Activated naive CD4-positive, alpha-beta T cell treated with anti-CD3 and anti-CD28 coated beads, Interleukin-2, amount 10 ng/mL, durations not matched to agents 7 days and 5 days (primary cell): Measurements from ENCODE around the gene STPG3.
A peak's percentile ranks its signal among the peaks of the same experiment; 100 is the strongest.

ENCODE experiments used
- CTCF ChIA-PET: fragments of 350-600 bp; sonication (Branson Sonifier 250); formaldehyde crosslinking; loops from one replicate; lab custom pipeline; 2021; ENCODE audit warnings: antibody characterized with exemption; lab: Charles Lee
- DNase-seq: peaks from one replicate; pipeline ENCODE4 v3.0.0-alpha.2; 2020
- H3K27ac Mint-ChIP-seq: one replicate; pipeline ENCODE4 v1.8.0; 2021; ENCODE audit warnings: mild to moderate bottlenecking, moderate library complexity, mixed read lengths
- H3K27me3 Mint-ChIP-seq: one replicate; pipeline ENCODE4 v1.8.0; 2021; ENCODE audit warnings: mild to moderate bottlenecking, mixed read lengths
- H3K36me3 Mint-ChIP-seq: one replicate; pipeline ENCODE4 v1.8.0; 2021; ENCODE audit warnings: mixed read lengths
- H3K4me1 Mint-ChIP-seq: one replicate; pipeline ENCODE4 v1.8.0; 2021; ENCODE audit warnings: mixed read lengths
- H3K4me3 Mint-ChIP-seq: one replicate; pipeline ENCODE4 v1.8.0; 2021; ENCODE audit warnings: mild to moderate bottlenecking, moderate library complexity, mixed read lengths
- H3K9me3 Mint-ChIP-seq: one replicate; pipeline ENCODE4 v1.8.0; 2021; ENCODE audit warnings: mixed read lengths

Gene STPG3

GRCh38 chr9:137225699-137226331 is 25.3 kb upstream of the STPG3 start:
- Mint-ChIP-seq H3K36me3 (no peaks in the 10 kb centered on the region), H3K27ac (no peak overlapping the region), H3K9me3 (no peaks in the 10 kb centered on the region), H3K4me1 (peaks cover 25% of the 10 kb centered on the region), H3K27me3 (peaks cover 20% of the 10 kb centered on the region), H3K4me3 (peak overlapping the region; percentile 7)
- CTCF ChIA-PET = interaction anchor here (0.7 to 6.1 kb wide), 16 partner anchors 11 to 197 kb away, joined by 3 to 45 read pairs (median 4); partner anchors contain the start of genes ANAPC2, SSNA1, TPRN and TUBB4B
- no peak for DNase-seq

- DNase-seq = no peak
- Mint-ChIP-seq H3K27ac (peak overlapping the region; percentile 45), H3K4me1 (peaks cover 25% of the 10 kb centered on the region), H3K36me3 (no peaks in the 10 kb centered on the region), H3K9me3 (no peaks in the 10 kb centered on the region), H3K4me3 (no peak overlapping the region), H3K27me3 (peaks cover 20% of the 10 kb centered on the region)
- CTCF ChIA-PET = interaction anchor here (0.9 to 6.1 kb wide), 16 partner anchors 10 to 180 kb away, joined by 3 to 45 read pairs (median 4); partner anchors contain the start of genes ANAPC2, NPDC1, SSNA1 and TPRN
Measured at GRCh38 chr9:137226338-137227053, 24.6 kb upstream of the STPG3 start.

GRCh38 chr9:137227054-137227852 is 23.8 kb upstream of the STPG3 start, which contains the start of gene RNF224:
Gene RNF224 (plus strand): TSS chr9:137227502. CDS start chr9:137228336, 834 bp downstream.
- Mint-ChIP-seq H3K36me3 (no peaks in the 10 kb centered on the region), H3K4me1 (peaks cover 25% of the 10 kb centered on the region), H3K27ac (peak within 1 kb of the TSS; percentile 45), H3K9me3 (no peaks in the 10 kb centered on the region), H3K4me3 (no peak within 1 kb of the TSS), H3K27me3 (peaks cover 27% of the 10 kb centered on the region)
- peak; percentile 90 for DNase-seq
- CTCF ChIA-PET = interaction anchor here (1.0 to 6.1 kb wide), 14 partner anchors 10 to 181 kb away, joined by 3 to 45 read pairs (median 6); partner anchors contain the start of genes ANAPC2, NPDC1, SSNA1 and TPRN

DNA sequence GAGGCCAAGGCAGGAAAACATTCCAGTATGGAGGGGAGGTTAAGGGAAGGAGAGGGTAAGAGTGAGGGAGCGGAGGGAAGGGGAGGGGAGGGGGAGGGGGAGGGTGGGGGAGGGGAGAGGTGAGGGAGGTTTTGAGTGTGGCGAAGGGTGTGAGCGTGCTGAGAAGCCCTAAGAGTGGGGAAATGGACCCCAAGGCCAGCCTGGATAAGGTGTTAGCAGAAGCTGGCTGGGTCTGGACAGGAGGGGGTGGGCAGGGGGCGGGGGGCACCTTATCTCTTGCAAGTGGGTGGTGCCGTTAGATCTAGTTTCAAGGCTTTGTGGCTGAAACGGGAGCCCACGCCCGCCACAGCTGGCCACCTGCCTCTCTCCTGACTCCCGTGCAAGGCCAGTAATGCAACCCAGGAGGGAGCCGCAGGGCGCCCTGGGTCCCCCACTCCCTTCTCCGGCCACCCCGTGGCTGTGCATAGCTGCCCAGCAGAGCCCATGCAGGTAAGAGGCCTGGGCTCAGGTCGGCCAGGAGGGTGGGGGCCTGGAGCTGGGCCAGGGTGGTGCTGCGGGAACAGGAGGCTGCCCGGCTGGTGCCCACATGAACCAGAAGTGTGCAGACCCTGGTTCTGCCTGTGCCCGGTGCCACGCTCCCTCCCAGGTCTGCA is 23.1 kb upstream of the STPG3 start:
- CTCF ChIA-PET = interaction anchor here (1.1 to 6.1 kb wide), 9 partner anchors 9 to 181 kb away, joined by 4 to 45 read pairs (median 10); partner anchors contain the start of genes ANAPC2, NPDC1, SSNA1 and TUBB4B
- no peak overlapping the region for H3K27ac Mint-ChIP-seq

DNA sequence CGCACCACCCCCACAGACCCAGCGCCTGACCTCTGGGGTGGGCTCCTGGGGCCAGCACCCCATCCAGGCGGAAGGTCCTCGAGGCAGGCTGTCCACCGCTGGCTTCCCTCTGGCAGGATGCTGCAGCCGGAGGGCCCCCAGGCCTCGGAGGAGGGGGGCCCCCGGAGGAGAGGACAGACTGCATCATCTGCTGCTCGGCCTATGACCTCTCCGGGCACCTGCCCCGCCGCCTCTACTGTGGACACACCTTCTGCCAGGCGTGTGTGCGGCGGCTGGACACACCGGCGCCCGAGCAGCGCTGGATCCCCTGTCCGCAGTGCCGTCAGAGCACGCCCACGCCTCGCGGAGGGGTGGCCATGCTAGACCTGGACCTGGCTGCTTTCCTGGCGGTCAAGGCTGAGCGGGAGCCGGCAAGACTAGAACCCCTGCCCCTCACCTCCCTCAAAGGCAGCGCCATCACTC is 22.5 kb upstream of the STPG3 start:
- peaks cover 20% of the 10 kb centered on the region for H3K4me1 Mint-ChIP-seq
- H3K4me3 Mint-ChIP-seq = no peak overlapping the region
- CTCF ChIA-PET = interaction anchor here (2.2 to 6.1 kb wide), 3 partner anchors 8 to 133 kb away, joined by 10 to 45 read pairs (median 21); partner anchors contain the start of genes ANAPC2 and SSNA1
- H3K27ac Mint-ChIP-seq = no peak overlapping the region
- peaks cover 28% of the 10 kb centered on the region for H3K27me3 Mint-ChIP-seq
- DNase-seq = no peak
- no peaks in the 10 kb centered on the region for H3K36me3 Mint-ChIP-seq
- H3K9me3 Mint-ChIP-seq = no peaks in the 10 kb centered on the region

More for the DNA sequence above, 23.1 kb upstream of the STPG3 start:
- DNase-seq = no peak
- Mint-ChIP-seq H3K27me3 (peaks cover 28% of the 10 kb centered on the region), H3K9me3 (no peaks in the 10 kb centered on the region), H3K36me3 (no peaks in the 10 kb centered on the region), H3K4me3 (no peak overlapping the region), H3K4me1 (peaks cover 23% of the 10 kb centered on the region)

DNA sequence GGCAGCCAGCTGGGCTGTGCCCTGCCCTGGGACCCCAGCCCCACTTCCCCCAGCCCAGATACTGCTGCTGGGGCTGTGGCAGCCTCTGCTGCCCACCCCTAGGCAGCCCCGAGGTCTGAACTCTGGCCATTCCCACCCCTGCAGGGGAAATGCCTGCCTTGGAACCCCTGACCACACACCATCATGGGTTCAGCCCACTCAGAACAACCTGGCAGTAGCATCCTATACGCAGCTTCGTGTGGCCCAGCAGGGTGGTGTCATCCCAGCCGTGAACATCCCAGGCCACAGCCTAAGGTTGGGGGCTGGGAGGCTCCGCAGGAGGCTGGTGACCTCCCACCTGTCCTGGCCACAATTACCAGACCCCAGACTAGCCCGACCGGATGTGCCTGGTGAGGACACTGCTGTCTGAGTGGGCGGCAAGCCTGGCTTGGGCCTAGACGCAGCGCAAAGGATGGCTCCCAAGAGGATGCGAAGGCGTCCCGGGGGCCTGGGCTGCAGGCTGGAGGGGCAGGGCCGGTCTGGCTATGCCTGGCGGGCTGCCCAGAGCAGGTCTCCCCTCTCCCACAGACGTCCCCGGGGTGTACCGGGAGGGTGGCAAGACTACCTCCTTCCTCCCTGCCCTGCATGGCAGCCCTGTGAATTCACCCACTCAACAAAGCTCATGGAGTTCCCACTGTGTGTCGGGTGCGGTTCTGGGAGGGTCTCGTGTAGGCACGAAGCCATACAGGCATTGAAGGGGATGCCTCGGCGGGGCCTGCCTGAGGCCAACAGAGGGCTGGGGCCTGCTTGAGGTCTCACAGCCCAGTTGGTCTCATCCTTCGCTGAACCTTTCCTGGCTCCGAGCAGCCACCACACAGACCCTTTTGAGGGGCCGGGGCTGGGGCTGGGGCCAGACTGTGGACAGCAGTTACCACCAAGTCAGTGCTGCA is 21.9 kb upstream of the STPG3 start:
- H3K27ac Mint-ChIP-seq = no peak overlapping the region
- no peak overlapping the region for H3K4me3 Mint-ChIP-seq
- no peak for DNase-seq
- peaks cover 28% of the 10 kb centered on the region for H3K27me3 Mint-ChIP-seq
- no peaks in the 10 kb centered on the region for H3K36me3 Mint-ChIP-seq
- CTCF ChIA-PET = interaction anchor here (0.6 to 0.8 kb wide), 2 partner anchors 100 to 168 kb away, joined by 3 read pairs; no protein-coding TSS in a partner anchor
- H3K4me1 Mint-ChIP-seq = peaks cover 16% of the 10 kb centered on the region
- H3K9me3 Mint-ChIP-seq = no peaks in the 10 kb centered on the region

DNA sequence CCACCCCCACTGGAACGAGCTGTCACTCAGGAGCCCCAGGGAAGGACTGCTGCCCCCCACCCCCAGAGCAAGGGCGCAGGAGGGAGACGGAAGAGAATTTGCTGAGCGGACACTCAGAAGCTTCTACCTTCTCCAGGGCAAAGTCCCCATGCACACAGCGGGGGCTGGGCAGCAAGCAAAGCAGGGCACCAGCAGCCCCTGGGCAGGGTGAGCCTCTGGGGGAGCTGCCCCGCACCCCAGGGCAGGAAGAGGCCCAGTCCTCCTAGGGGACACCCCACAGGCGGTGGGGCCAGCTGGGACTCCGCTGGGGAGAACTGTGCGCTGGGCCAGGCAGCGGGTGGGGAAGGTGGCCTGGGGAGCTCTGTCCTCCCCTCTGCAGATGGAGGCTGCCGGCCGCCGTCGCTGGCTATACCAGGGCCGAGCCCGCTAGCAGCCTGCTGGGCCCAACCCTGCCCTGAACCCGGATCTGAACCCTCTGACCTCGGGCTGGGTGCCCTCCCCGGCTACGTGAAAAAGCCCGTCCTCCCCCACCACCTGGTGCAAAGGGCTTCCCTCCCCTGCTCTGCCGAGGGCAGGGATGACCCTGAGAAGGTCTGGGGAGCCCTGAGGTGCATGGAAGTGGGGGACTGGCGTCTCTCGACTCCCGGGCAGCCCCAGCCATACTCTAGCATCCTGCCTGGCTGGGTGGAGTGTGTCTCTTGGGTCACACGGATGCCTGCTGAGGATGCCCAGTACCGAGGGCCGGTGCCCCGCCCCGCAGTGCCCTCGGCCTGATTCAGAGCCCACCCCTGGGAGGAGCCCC is 21.0 kb upstream of the STPG3 start:
- Mint-ChIP-seq H3K36me3 (no peaks in the 10 kb centered on the region), H3K27ac (no peak overlapping the region), H3K4me3 (no peak overlapping the region), H3K9me3 (no peaks in the 10 kb centered on the region), H3K4me1 (peaks cover 12% of the 10 kb centered on the region), H3K27me3 (peaks cover 34% of the 10 kb centered on the region)
- DNase-seq = no peak
- CTCF ChIA-PET = interaction anchor here (0.6 to 0.8 kb wide), 3 partner anchors 39 to 169 kb away, joined by 3 read pairs; no protein-coding TSS in a partner anchor

GRCh38 chr9:137230705-137231371 is 20.2 kb upstream of the STPG3 start, which contains the start of gene SLC34A3:
Gene SLC34A3 (plus strand): TSS chr9:137230901. CDS start chr9:137231703, 802 bp downstream.
- no peaks in the 10 kb centered on the region for H3K36me3 Mint-ChIP-seq
- CTCF ChIA-PET = interaction anchor here (0.6 kb wide), 1 partner anchor 40 kb away, joined by 3 read pairs; no protein-coding TSS in a partner anchor
- H3K27me3 Mint-ChIP-seq = peaks cover 38% of the 10 kb centered on the region
- H3K4me1 Mint-ChIP-seq = peaks cover 8% of the 10 kb centered on the region
- no peak for DNase-seq
- no peak within 1 kb of the TSS for H3K4me3 Mint-ChIP-seq
- H3K27ac Mint-ChIP-seq = no peak within 1 kb of the TSS
- H3K9me3 Mint-ChIP-seq = no peaks in the 10 kb centered on the region

- peaks cover 38% of the 10 kb centered on the region for H3K27me3 Mint-ChIP-seq
- no peak overlapping the region for H3K4me3 Mint-ChIP-seq
- DNase-seq = no peak
- peaks cover 5% of the 10 kb centered on the region for H3K4me1 Mint-ChIP-seq
- CTCF ChIA-PET = no interaction called here
- no peak overlapping the region for H3K27ac Mint-ChIP-seq
- no peaks in the 10 kb centered on the region for H3K9me3 Mint-ChIP-seq
- H3K36me3 Mint-ChIP-seq = no peaks in the 10 kb centered on the region
Measured at GRCh38 chr9:137231372-137232039, 19.6 kb upstream of the STPG3 start.

DNA sequence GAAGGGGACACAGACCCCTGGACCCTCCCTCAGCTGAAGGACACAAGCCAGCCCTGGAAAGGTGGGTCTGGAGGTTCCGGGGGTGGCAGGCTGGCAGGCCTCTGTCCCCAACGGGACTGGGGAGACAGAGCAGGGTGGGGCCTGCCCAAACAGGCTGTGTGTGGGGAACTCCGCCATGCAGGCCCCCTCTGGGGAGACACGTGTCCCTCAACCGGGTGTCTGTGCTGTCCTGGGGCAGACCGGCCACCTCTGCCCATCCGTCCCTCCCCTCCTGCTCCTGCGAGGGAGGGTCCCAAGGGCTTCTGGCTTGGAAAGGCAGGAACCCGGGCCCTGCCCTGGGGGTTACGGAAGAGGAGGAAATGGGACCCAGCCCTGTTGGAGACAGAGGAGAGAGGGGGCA is 19.0 kb upstream of the STPG3 start:
- H3K4me3 Mint-ChIP-seq = no peak overlapping the region
- no peak for DNase-seq
- peaks cover 6% of the 10 kb centered on the region for H3K4me1 Mint-ChIP-seq
- CTCF ChIA-PET = no interaction called here
- no peaks in the 10 kb centered on the region for H3K9me3 Mint-ChIP-seq
- no peak overlapping the region for H3K27ac Mint-ChIP-seq
- peaks cover 38% of the 10 kb centered on the region for H3K27me3 Mint-ChIP-seq
- H3K36me3 Mint-ChIP-seq = no peaks in the 10 kb centered on the region

- Mint-ChIP-seq H3K4me1 (peaks cover 6% of the 10 kb centered on the region), H3K27ac (no peak overlapping the region)
- CTCF ChIA-PET = no interaction called here
Measured at GRCh38 chr9:137232510-137232909, 18.6 kb upstream of the STPG3 start.

More at GRCh38 chr9:137232510-137232909, 18.6 kb upstream of the STPG3 start:
- H3K9me3 Mint-ChIP-seq = no peaks in the 10 kb centered on the region
- H3K4me3 Mint-ChIP-seq = no peak overlapping the region
- DNase-seq = no peak
- H3K36me3 Mint-ChIP-seq = no peaks in the 10 kb centered on the region
- H3K27me3 Mint-ChIP-seq = peaks cover 36% of the 10 kb centered on the region
